Neural progenitor cell (in vitro differentiated cells): ENCODE measurements around the gene CYSTM1. TPM values are rescaled to one million over a fixed set of nuclear protein-coding genes. Genes with fewer than 3 reads are reported as not detected.
A peak's percentile ranks its signal among the peaks of the same experiment; 100 is the strongest.

Experiments
- DNase-seq: peaks from one replicate; pipeline ENCODE4 v3.0.0-alpha.2; 2016; ENCODE audit warnings: low spot score
- H2AFZ ChIP-seq: fragments of 200-600 bp; sonication (generic); replicated peaks from 2 replicates; pipeline ENCODE4 v1.6.1; 2016; ENCODE audit warnings: antibody characterized with exemption
- H3F3A ChIP-seq: fragments of 200-600 bp; sonication (generic); 2 replicates; pipeline ENCODE4 v1.6.1; 2016; ENCODE audit warnings: antibody characterized with exemption, low read depth
- H3K27ac ChIP-seq: fragments of 200-600 bp; sonication (generic); 2 replicates; pipeline ENCODE4 v1.5.1; 2016; ENCODE audit warnings: mild to moderate bottlenecking
- H3K27me3 ChIP-seq: fragments of 200-600 bp; sonication (generic); 2 replicates; pipeline ENCODE4 v1.6.1; 2016; ENCODE audit warnings: mild to moderate bottlenecking, moderate library complexity
- H3K36me3 ChIP-seq: fragments of 200-600 bp; sonication (generic); 2 replicates; pipeline ENCODE4 v1.5.1; 2016
- H3K4me1 ChIP-seq: fragments of 200-600 bp; sonication (generic); 2 replicates; pipeline ENCODE4 v1.6.1; 2016; ENCODE audit warnings: mixed run types
- H3K4me2 ChIP-seq: fragments of 200-600 bp; sonication (generic); 2 replicates; pipeline ENCODE4 v1.6.1; 2016
- H3K4me3 ChIP-seq: fragments of 200-600 bp; sonication (generic); 2 replicates; pipeline ENCODE4 v1.5.1; 2016
- H3K79me2 ChIP-seq: fragments of 200-600 bp; sonication (generic); 2 replicates; pipeline ENCODE4 v1.6.1; 2016; ENCODE audit warnings: low read depth
- H3K9ac ChIP-seq: fragments of 200-600 bp; sonication (generic); 2 replicates; pipeline ENCODE4 v1.6.1; 2016
- H3K9me3 ChIP-seq: fragments of 200-600 bp; sonication (generic); 2 replicates; pipeline ENCODE4 v1.5.1; 2016; ENCODE audit warnings: low read depth
- H4K20me1 ChIP-seq: fragments of 200-600 bp; sonication (generic); 2 replicates; pipeline ENCODE4 v1.6.1; 2016; ENCODE audit warnings: low read depth
- H3K27ac Mint-ChIP-seq: 3 replicates; pipeline ENCODE4 v1.8.0; 2021; ENCODE audit warnings: mixed read lengths
- H3K27me3 Mint-ChIP-seq: 2 replicates; pipeline ENCODE4 v1.8.0; 2022; ENCODE audit warnings: low read depth, mild to moderate bottlenecking, inconsistent platforms, moderate library complexity, mixed read lengths; ENCODE audit not compliant: insufficient read depth
- H3K36me3 Mint-ChIP-seq: 3 replicates; pipeline ENCODE4 v1.8.0; 2021; ENCODE audit warnings: mixed read lengths
- H3K4me1 Mint-ChIP-seq: 3 replicates; pipeline ENCODE4 v1.8.0; 2021; ENCODE audit warnings: mixed read lengths
- H3K4me3 Mint-ChIP-seq: 3 replicates; pipeline ENCODE4 v1.8.0; 2021; ENCODE audit warnings: mild to moderate bottlenecking, moderate library complexity, mixed read lengths
- H3K9me3 Mint-ChIP-seq: 3 replicates; pipeline ENCODE4 v1.8.0; 2020; ENCODE audit warnings: mixed read lengths
- CTCF ChIP-seq: fragments of 200-600 bp; sonication (generic); IDR thresholded peaks from 2 replicates; pipeline ENCODE4 v1.5.1; 2017; ENCODE audit warnings: antibody characterized with exemption, mild to moderate bottlenecking
- EZH2 ChIP-seq: fragments of 200-600 bp; sonication (generic); IDR thresholded peaks from 2 replicates; pipeline ENCODE4 v1.6.1; 2017; ENCODE audit warnings: antibody characterized with exemption, mild to moderate bottlenecking, moderate library complexity
- EZH2phosphoT487 ChIP-seq: fragments of 200-600 bp; sonication (generic); IDR thresholded peaks from 2 replicates; pipeline ENCODE4 v1.6.1; 2017; ENCODE audit warnings: antibody characterized with exemption
- total RNA-seq: library from RNA; depleted of rRNA; stranded (reverse); fragments of >200 nt; gene quantifications from 2 replicates; pipeline ENCODE4 v1.2.3, GENCODE V29; 2015; ENCODE audit warnings: low replicate concordance

Gene CYSTM1
- total RNA-seq, 1 donor from 2014 or later: 8.9 TPM

- H3K27ac ChIP-seq: no peak overlapping the region
- H3K4me3 ChIP-seq: no peak overlapping the region
- H3F3A ChIP-seq: peaks cover 6% of the 10 kb centered on the region
- no peaks in the 10 kb centered on the region for H3K79me2 ChIP-seq
- no peaks in the 10 kb centered on the region for H3K9me3 ChIP-seq
- H4K20me1 ChIP-seq: no peaks in the 10 kb centered on the region
- H3K4me1 ChIP-seq: peaks cover 7% of the 10 kb centered on the region
- H3K4me2 ChIP-seq: no peak overlapping the region
- H3K27me3 ChIP-seq: no peaks in the 10 kb centered on the region
- Mint-ChIP-seq H3K4me3 (no peak overlapping the region), H3K27me3 (peaks cover 4% of the 10 kb centered on the region), H3K4me1 (peaks cover 11% of the 10 kb centered on the region), H3K9me3 (no peaks in the 10 kb centered on the region), H3K36me3 (peaks cover 2% of the 10 kb centered on the region), H3K27ac (no peak overlapping the region)
- H3K36me3 ChIP-seq: no peaks in the 10 kb centered on the region
- no peak overlapping the region for H3K9ac ChIP-seq
- TF ChIP-seq CTCF (no peak), EZH2 (no peak), EZH2phosphoT487 (no peak)
- H2AFZ ChIP-seq: no peak overlapping the region
- DNase-seq: no peak
Measured at GRCh38 chr5:140225396-140225795, 50.4 kb downstream of the CYSTM1 start.

- no peaks in the 10 kb centered on the region for H4K20me1 ChIP-seq
- Mint-ChIP-seq H3K4me3 (peak overlapping the region; percentile 59), H3K9me3 (no peaks in the 10 kb centered on the region), H3K36me3 (no peaks in the 10 kb centered on the region), H3K27me3 (peaks cover 4% of the 10 kb centered on the region), H3K4me1 (peaks cover 6% of the 10 kb centered on the region), H3K27ac (no peak overlapping the region)
- no peak overlapping the region for H3K4me2 ChIP-seq
- H3K4me1 ChIP-seq: no peaks in the 10 kb centered on the region
- H3K4me3 ChIP-seq: no peak overlapping the region
- H3F3A ChIP-seq: no peaks in the 10 kb centered on the region
- H3K9ac ChIP-seq: no peak overlapping the region
- DNase-seq: no peak
- no peak overlapping the region for H3K27ac ChIP-seq
- TF ChIP-seq CTCF (no peak), EZH2 (no peak), EZH2phosphoT487 (no peak)
- H3K27me3 ChIP-seq: no peaks in the 10 kb centered on the region
- no peak overlapping the region for H2AFZ ChIP-seq
- H3K36me3 ChIP-seq: no peaks in the 10 kb centered on the region
- no peaks in the 10 kb centered on the region for H3K9me3 ChIP-seq
- H3K79me2 ChIP-seq: no peaks in the 10 kb centered on the region
Measured at GRCh38 chr5:140227046-140227445, 52.1 kb downstream of the CYSTM1 start.

GRCh38 chr5:140228364-140228837 is 53.4 kb downstream of the CYSTM1 start:
- no peaks in the 10 kb centered on the region for H3F3A ChIP-seq
- H4K20me1 ChIP-seq: no peaks in the 10 kb centered on the region
- Mint-ChIP-seq H3K27ac (no peak overlapping the region), H3K4me3 (no peak overlapping the region), H3K4me1 (peaks cover 4% of the 10 kb centered on the region), H3K36me3 (no peaks in the 10 kb centered on the region), H3K27me3 (peaks cover 4% of the 10 kb centered on the region), H3K9me3 (no peaks in the 10 kb centered on the region)
- no peaks in the 10 kb centered on the region for H3K79me2 ChIP-seq
- H3K36me3 ChIP-seq: no peaks in the 10 kb centered on the region
- TF ChIP-seq EZH2: no peak
- no peak for DNase-seq
- no peak overlapping the region for H3K4me2 ChIP-seq
- no peaks in the 10 kb centered on the region for H3K4me1 ChIP-seq
- no peak overlapping the region for H2AFZ ChIP-seq
- no peaks in the 10 kb centered on the region for H3K27me3 ChIP-seq
- no peak overlapping the region for H3K27ac ChIP-seq
- H3K9ac ChIP-seq: no peak overlapping the region
- no peak overlapping the region for H3K4me3 ChIP-seq
- H3K9me3 ChIP-seq: no peaks in the 10 kb centered on the region

DNA sequence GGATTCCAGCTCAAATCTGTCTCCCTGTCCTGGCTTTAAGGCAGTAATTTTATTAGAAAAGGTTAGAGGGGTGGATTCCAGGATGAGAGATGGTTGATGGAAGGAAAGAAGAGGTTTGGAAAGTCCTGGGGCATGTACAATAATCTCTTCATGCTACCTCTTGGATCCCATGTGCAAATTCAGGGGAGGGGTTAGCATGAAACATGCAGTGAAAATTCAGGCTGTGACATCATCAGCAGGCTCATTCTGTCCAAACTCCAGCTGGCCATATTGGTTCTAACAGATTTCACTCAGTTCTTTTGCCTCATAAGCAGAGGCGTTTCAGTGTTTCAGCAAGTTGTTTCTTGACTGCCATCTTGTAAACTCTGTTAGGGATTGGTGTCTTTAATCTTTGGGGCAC is 55.4 kb downstream of the CYSTM1 start:
- Mint-ChIP-seq H3K36me3 (no peaks in the 10 kb centered on the region), H3K9me3 (no peaks in the 10 kb centered on the region), H3K27me3 (peaks cover 2% of the 10 kb centered on the region), H3K4me3 (no peak overlapping the region), H3K4me1 (no peaks in the 10 kb centered on the region), H3K27ac (no peak overlapping the region)
- Histone ChIP-seq H3K4me2 (no peak overlapping the region), H2AFZ (no peak overlapping the region), H3K4me1 (no peaks in the 10 kb centered on the region), H4K20me1 (no peaks in the 10 kb centered on the region), H3K36me3 (no peaks in the 10 kb centered on the region), H3K79me2 (no peaks in the 10 kb centered on the region), H3K9me3 (no peaks in the 10 kb centered on the region), H3K4me3 (no peak overlapping the region), H3K27me3 (no peaks in the 10 kb centered on the region), H3F3A (no peaks in the 10 kb centered on the region), H3K27ac (no peak overlapping the region), H3K9ac (no peak overlapping the region)
- DNase-seq: no peak
- TF ChIP-seq EZH2phosphoT487 (no peak), EZH2 (no peak), CTCF (no peak)
